Measurements from ENCODE around the gene PFKP. TPM values are rescaled to one million over a fixed set of nuclear protein-coding genes. Genes with fewer than 3 reads are reported as not detected.

Gene PFKP
- total RNA-seq, 1 experiment from 2014 or later, result 120 TPM

DNA sequence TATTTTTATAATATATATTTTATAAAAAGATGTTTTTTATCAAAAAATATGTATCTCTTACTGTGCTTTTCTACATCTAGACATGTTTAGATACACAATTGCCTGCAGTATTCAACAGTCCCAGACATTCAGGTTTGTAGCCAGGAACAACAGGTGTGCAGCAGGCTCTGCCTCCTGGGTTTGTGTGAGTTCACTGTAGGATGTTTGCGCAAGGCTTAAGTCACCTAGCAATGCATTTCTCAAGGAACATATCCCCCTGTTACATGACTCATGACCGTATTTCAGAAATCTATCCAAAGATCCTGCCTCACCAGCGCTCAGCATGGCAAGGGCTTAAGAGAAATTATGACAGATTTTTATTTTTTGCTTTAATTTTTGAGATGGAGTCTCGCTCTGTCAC lies 63.8 kb downstream of the PFKP start:
- no peaks in the 10 kb centered on the region for H3K27me3 ChIP-seq (ENCODE audit: control insufficient read depth, insufficient read depth, low read length)
- H3K4me3 ChIP-seq (ENCODE audit: insufficient read depth, low read depth, low read length), result no peak overlapping the region
- DNase-seq, result no peak
- peaks cover 31% of the 10 kb centered on the region for H3K36me3 ChIP-seq (replicated peaks; ENCODE audit: control insufficient read depth, insufficient read depth, low read length)

DNA sequence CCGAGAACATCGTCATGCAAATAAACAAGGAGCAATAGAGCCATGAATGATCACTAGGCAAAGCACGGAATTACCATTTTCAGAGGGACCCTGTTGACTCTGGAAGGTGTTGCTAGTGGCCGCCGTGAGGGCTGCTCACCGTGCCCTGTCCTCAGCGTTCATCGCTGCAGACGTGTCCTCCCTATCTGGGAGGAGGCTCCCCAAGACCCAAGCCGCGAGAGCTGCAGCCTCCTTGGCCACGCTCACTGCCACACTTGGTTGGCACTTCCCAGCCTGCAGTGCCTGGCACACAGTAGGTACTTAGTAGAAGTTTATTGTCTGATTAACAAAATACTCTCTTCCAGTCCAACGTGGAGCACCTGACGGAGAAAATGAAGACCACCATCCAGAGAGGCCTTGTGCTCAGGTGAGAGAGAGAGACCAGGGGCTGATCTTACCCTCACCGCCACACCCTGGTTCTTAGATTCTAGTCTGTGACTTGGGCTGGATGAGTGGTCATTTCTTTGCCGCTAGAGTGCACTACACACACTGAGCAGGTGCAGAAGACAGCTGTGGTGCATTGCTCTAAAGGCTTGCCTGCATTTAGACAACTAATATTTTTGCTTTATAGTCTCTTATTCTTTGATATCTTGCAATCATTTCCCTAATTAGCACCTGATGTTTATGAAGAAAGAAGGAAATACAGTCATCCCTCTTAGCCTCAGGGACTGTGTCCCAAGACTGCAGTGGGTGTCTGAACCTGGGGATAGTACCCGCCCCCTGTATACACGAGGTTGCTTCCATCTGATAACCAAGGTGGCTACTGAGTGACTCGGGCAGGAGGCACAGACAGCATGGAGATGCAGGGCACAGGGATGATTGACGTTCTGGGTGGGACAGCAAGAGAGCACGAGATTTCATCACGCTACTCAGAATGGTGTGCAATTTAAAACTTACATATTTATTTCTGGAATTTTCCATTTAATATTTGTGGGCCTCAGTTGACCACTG lies 65.0 kb downstream of the PFKP start:
- H3K36me3 ChIP-seq (replicated peaks; ENCODE audit: control insufficient read depth, insufficient read depth, low read length), result peaks cover 38% of the 10 kb centered on the region
- H3K27me3 ChIP-seq (ENCODE audit: control insufficient read depth, insufficient read depth, low read length), result no peaks in the 10 kb centered on the region
- H3K4me3 ChIP-seq (ENCODE audit: insufficient read depth, low read depth, low read length), result no peak overlapping the region
- no peak for DNase-seq

- no peak overlapping the region for H3K4me3 ChIP-seq (ENCODE audit: insufficient read depth, low read depth, low read length)
- H3K36me3 ChIP-seq (replicated peaks; ENCODE audit: control insufficient read depth, insufficient read depth, low read length), result peaks cover 48% of the 10 kb centered on the region
- DNase-seq, result no peak
- no peaks in the 10 kb centered on the region for H3K27me3 ChIP-seq (ENCODE audit: control insufficient read depth, insufficient read depth, low read length)
Measured at GRCh38 chr10:3133948-3134347, 66.6 kb downstream of the PFKP start.

DNA sequence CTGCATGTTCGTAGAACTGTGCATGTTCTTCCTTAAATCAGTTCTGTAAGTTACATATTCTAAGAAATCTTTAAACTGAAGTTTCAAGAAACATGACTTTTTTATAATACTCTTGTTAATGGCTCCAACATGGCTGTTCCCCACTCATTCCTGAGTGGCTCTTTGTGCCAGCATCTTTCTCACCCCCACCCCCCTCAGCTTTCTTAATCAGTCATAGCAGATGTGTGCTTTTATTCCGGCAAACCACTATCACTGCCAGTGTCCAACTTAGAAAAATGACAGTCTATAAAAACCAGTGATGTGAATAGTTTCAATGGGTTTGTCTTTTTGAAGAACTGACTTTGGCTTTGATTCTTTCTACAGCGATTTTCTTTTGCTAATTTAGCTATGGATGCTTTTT lies 67.7 kb downstream of the PFKP start:
- Histone ChIP-seq H3K4me3 (ENCODE audit: insufficient read depth, low read depth, low read length) (no peak overlapping the region), H3K27me3 (ENCODE audit: control insufficient read depth, insufficient read depth, low read length) (no peaks in the 10 kb centered on the region), H3K36me3 (replicated peaks; ENCODE audit: control insufficient read depth, insufficient read depth, low read length) (peaks cover 50% of the 10 kb centered on the region)
- no peak for DNase-seq

- H3K4me3 ChIP-seq (ENCODE audit: insufficient read depth, low read depth, low read length), result no peak overlapping the region
- peaks cover 43% of the 10 kb centered on the region for H3K36me3 ChIP-seq (replicated peaks; ENCODE audit: control insufficient read depth, insufficient read depth, low read length)
- no peak for DNase-seq
- no peaks in the 10 kb centered on the region for H3K27me3 ChIP-seq (ENCODE audit: control insufficient read depth, insufficient read depth, low read length)
Measured at GRCh38 chr10:3136336-3136735, 69.0 kb downstream of the PFKP start.

GRCh38 chr10:3136763-3137611 lies 69.6 kb downstream of the PFKP start:
- Histone ChIP-seq H3K4me3 (ENCODE audit: insufficient read depth, low read depth, low read length) (no peak overlapping the region), H3K27me3 (ENCODE audit: control insufficient read depth, insufficient read depth, low read length) (no peaks in the 10 kb centered on the region), H3K36me3 (replicated peaks; ENCODE audit: control insufficient read depth, insufficient read depth, low read length) (peaks cover 38% of the 10 kb centered on the region)
- no peak for DNase-seq

- no peak for DNase-seq
- Histone ChIP-seq H3K27me3 (ENCODE audit: control insufficient read depth, insufficient read depth, low read length) (no peaks in the 10 kb centered on the region), H3K36me3 (replicated peaks; ENCODE audit: control insufficient read depth, insufficient read depth, low read length) (peaks cover 30% of the 10 kb centered on the region), H3K4me3 (ENCODE audit: insufficient read depth, low read depth, low read length) (no peak overlapping the region)
Measured at GRCh38 chr10:3137958-3138726, 70.8 kb downstream of the PFKP start.

DNA sequence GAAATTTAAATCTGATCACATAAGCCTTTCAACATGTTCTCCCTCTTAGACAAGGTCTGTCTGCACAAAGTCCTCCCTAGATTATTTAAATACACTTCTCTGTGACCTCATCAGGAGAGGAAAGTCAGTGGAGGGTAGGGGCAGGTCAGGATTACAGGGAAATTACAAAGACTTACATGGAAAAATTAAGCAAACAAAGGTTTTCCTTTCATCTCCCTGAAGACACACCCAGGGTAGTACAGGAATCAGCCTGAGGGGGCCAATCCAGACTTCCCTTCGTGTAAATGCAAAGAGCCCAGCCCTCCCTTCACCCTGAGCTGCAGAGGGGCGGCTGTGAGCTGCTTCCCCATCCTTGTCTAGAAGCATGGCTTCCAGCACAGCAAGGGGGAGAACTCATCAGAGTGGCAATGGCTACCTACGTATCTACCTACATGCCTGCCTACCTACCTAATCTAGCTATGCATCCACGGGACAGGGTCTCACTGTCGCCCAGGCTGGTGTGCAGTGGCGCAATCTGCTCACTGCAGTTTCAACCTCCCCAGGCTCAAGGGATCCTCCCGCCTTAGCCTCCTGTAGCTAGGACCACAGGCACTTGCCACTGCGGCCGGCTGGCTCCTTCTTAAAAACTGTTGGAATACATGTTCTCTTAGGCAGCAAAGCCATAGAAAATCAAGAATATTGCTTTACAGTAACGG lies 72.0 kb downstream of the PFKP start:
- no peak for DNase-seq
- peaks cover 31% of the 10 kb centered on the region for H3K36me3 ChIP-seq (replicated peaks; ENCODE audit: control insufficient read depth, insufficient read depth, low read length)

DNA sequence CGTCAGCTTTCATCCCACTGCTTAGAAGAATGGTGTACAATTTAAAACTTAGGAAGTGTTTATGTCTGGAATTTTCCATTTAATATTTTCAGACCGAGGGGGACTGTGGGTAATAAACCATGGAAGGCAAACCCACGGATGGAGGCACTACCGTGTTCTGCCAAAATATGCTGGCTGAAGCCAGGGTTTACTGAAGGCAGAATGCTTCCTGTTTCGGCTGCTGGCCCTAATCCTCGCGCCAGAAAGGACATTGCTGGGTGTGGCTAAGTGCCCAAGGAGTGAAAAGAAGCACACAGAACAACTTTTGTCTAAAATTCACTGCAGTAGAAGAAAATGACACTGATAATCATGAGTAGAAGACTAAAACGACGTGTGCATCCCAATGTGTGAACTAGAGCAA lies 72.9 kb downstream of the PFKP start:
- H3K36me3 ChIP-seq (replicated peaks; ENCODE audit: control insufficient read depth, insufficient read depth, low read length), result peaks cover 29% of the 10 kb centered on the region

More for the DNA sequence above, 72.0 kb downstream of the PFKP start:
- Histone ChIP-seq H3K4me3 (ENCODE audit: insufficient read depth, low read depth, low read length) (no peak overlapping the region), H3K27me3 (ENCODE audit: control insufficient read depth, insufficient read depth, low read length) (no peaks in the 10 kb centered on the region)

GRCh38 chr10:3141351-3142005 lies 74.1 kb downstream of the PFKP start:
- Histone ChIP-seq H3K27me3 (ENCODE audit: control insufficient read depth, insufficient read depth, low read length) (no peaks in the 10 kb centered on the region), H3K4me3 (ENCODE audit: insufficient read depth, low read depth, low read length) (no peak overlapping the region), H3K36me3 (replicated peaks; ENCODE audit: control insufficient read depth, insufficient read depth, low read length) (peaks cover 22% of the 10 kb centered on the region)
- no peak for DNase-seq

More for the DNA sequence above, 72.9 kb downstream of the PFKP start:
- no peak overlapping the region for H3K4me3 ChIP-seq (ENCODE audit: insufficient read depth, low read depth, low read length)
- H3K27me3 ChIP-seq (ENCODE audit: control insufficient read depth, insufficient read depth, low read length), result no peaks in the 10 kb centered on the region
- no peak for DNase-seq

- H3K4me3 ChIP-seq (ENCODE audit: insufficient read depth, low read depth, low read length), result no peak overlapping the region
Measured at GRCh38 chr10:3142146-3142875, 75.0 kb downstream of the PFKP start.

GRCh38 chr10:3143366-3143765 lies 76.0 kb downstream of the PFKP start:
- Histone ChIP-seq H3K27me3 (ENCODE audit: control insufficient read depth, insufficient read depth, low read length) (no peaks in the 10 kb centered on the region), H3K4me3 (ENCODE audit: insufficient read depth, low read depth, low read length) (no peak overlapping the region), H3K36me3 (replicated peaks; ENCODE audit: control insufficient read depth, insufficient read depth, low read length) (peaks cover 18% of the 10 kb centered on the region)
- DNase-seq, result no peak

More at GRCh38 chr10:3142146-3142875, 75.0 kb downstream of the PFKP start:
- H3K27me3 ChIP-seq (ENCODE audit: control insufficient read depth, insufficient read depth, low read length), result no peaks in the 10 kb centered on the region
- H3K36me3 ChIP-seq (replicated peaks; ENCODE audit: control insufficient read depth, insufficient read depth, low read length), result peaks cover 21% of the 10 kb centered on the region
- DNase-seq, result no peak

Data from H7 (cell line).